Measurements from ENCODE around the gene ARHGAP27.
"Not testable (repeated sequence)": the region's sequence is repeated elsewhere in the genome, so short reads cannot be mapped to it uniquely, and the experiment has no call there.

ARHGAP27 gene

GRCh38 chr17:45366691-45367090, 66.0 kb downstream of the ARHGAP27 start:
- no peak for DNase-seq (ENCODE audit: low read depth, low spot score)

- no peak for DNase-seq (ENCODE audit: low read depth, low spot score)
Observed at GRCh38 chr17:45366049-45366448, 66.6 kb downstream of the ARHGAP27 start.

- no peak for DNase-seq (ENCODE audit: low read depth, low spot score)
Observed at GRCh38 chr17:45364531-45365390, 67.9 kb downstream of the ARHGAP27 start.

- no peak for DNase-seq (ENCODE audit: low read depth, low spot score)
Observed at GRCh38 chr17:45363498-45363897, 69.2 kb downstream of the ARHGAP27 start.

GRCh38 chr17:45361976-45362375, 70.7 kb downstream of the ARHGAP27 start:
- no peak for DNase-seq (ENCODE audit: low read depth, low spot score)

- DNase-seq (ENCODE audit: low read depth, low spot score), result no peak
Observed at GRCh38 chr17:45361451-45361850, 71.2 kb downstream of the ARHGAP27 start.

GRCh38 chr17:45357364-45357997, 75.2 kb downstream of the ARHGAP27 start:
- no peak for DNase-seq (ENCODE audit: low read depth, low spot score)

- DNase-seq (ENCODE audit: low read depth, low spot score), result no peak
Observed at GRCh38 chr17:45355087-45355486, 77.6 kb downstream of the ARHGAP27 start.

GRCh38 chr17:45353043-45353442, 79.6 kb downstream of the ARHGAP27 start:
- DNase-seq (ENCODE audit: low read depth, low spot score), result no peak

GRCh38 chr17:45351831-45352230, 80.8 kb downstream of the ARHGAP27 start:
- no peak for DNase-seq (ENCODE audit: low read depth, low spot score)

- no peak for DNase-seq (ENCODE audit: low read depth, low spot score)
Observed at GRCh38 chr17:45347444-45347843, 85.2 kb downstream of the ARHGAP27 start.

GRCh38 chr17:45346216-45347015, 86.3 kb downstream of the ARHGAP27 start:
- DNase-seq (ENCODE audit: low read depth, low spot score), result no peak

GRCh38 chr17:45345554-45346215, 87.0 kb downstream of the ARHGAP27 start:
- no peak for DNase-seq (ENCODE audit: low read depth, low spot score)

- no peak for DNase-seq (ENCODE audit: low read depth, low spot score)
Observed at GRCh38 chr17:45345246-45345553, 87.5 kb downstream of the ARHGAP27 start.

GRCh38 chr17:45343967-45344664, 88.6 kb downstream of the ARHGAP27 start:
- DNase-seq (ENCODE audit: low read depth, low spot score), result not testable (repeated sequence)

All from brain pericyte (primary cell).